HEK293T (cell line): ENCODE data around the gene P2RY2.

Experiments
- BHLHE40 ChIP-seq: fragments of 450-650 bp; IDR thresholded peaks from 2 replicates; pipeline ENCODE4 v1.6.1; 2016; ENCODE audit warnings: mild to moderate bottlenecking, moderate library complexity, borderline replicate concordance
- ELF4 ChIP-seq: fragments of 450-650 bp; IDR thresholded peaks from 2 replicates; pipeline ENCODE4 v1.6.1; 2017; ENCODE audit warnings: antibody characterized with exemption
- FOXM1 ChIP-seq: fragments of 450-650 bp; IDR thresholded peaks from 2 replicates; pipeline ENCODE4 v1.6.1; 2017; ENCODE audit warnings: mild to moderate bottlenecking, borderline replicate concordance
- HDGF ChIP-seq: fragments of 450-650 bp; IDR thresholded peaks from 2 replicates; pipeline ENCODE4 v1.6.1; 2017; ENCODE audit warnings: antibody characterized with exemption, borderline replicate concordance
- SP1 ChIP-seq: fragments of 450-650 bp; IDR thresholded peaks from 2 replicates; pipeline ENCODE4 v1.6.1; 2017
- TARDBP ChIP-seq: fragments of 450-650 bp; IDR thresholded peaks from 2 replicates; pipeline ENCODE4 v1.6.1; 2016
- TF ChIP-seq, protein P1 (sequence below): fragments of 450-650 bp; IDR thresholded peaks from 2 replicates; pipeline ENCODE4 v1.6.1; 2016

DNA sequence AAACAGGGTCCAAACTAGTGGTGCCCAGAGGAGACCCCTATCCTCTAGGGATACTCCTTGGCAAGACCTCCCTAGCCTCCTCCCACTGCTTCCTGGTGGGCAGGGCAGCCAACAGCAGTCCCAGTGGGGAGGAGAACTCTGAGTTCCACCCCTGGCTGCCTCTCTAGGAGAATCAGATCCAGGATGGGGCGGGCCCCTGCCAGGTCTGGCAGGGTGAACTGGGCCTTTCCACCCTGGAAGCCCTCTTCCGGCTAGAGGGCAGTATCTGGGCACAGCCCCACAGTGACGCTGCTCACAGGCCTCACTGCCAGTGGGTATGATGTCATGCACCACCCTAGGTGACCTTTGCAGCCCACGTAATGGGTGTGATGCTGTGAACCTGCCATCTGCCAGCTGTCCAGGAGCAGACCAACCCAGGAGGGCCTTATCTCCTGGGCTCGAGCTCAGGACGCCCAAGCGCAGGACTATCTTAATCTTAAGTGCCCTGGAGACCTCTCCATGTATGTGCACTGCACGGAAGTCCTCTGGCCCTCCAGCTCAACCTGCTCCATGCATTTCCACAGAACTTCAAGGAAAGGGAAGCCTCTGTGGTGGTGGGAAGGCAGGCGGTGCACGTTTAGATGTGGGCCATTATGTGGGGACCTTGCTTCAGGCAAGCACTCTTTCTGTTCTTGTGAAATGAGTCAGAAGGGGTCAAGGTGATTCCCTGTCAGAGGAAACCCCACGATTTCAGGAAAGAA lies 44.2 kb upstream of the P2RY2 start:
- TF ChIP-seq SP1 (no peak), BHLHE40 (no peak), FOXM1 (no peak), ELF4 (no peak), HDGF (no peak), TARDBP (no peak)
- TF ChIP-seq, protein P1, sequence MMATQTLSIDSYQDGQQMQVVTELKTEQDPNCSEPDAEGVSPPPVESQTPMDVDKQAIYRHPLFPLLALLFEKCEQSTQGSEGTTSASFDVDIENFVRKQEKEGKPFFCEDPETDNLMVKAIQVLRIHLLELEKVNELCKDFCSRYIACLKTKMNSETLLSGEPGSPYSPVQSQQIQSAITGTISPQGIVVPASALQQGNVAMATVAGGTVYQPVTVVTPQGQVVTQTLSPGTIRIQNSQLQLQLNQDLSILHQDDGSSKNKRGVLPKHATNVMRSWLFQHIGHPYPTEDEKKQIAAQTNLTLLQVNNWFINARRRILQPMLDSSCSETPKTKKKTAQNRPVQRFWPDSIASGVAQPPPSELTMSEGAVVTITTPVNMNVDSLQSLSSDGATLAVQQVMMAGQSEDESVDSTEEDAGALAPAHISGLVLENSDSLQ: no peak
